ENCODE measurements around the gene CPZ.
"Not testable (repeated sequence)": the region's sequence is repeated elsewhere in the genome, so short reads cannot be mapped to it uniquely, and the experiment has no call there.

The CPZ gene

GRCh38 chr4:8557151-8558076 lies 35.2 kb upstream of the CPZ start:
- DNase-seq (ENCODE audit: low spot score), result no peak

GRCh38 chr4:8558080-8558960 lies 34.2 kb upstream of the CPZ start:
- no peak for DNase-seq (ENCODE audit: low spot score)

- no peak for DNase-seq (ENCODE audit: low spot score)
Observed at GRCh38 chr4:8559011-8559410, 33.6 kb upstream of the CPZ start.

- no peak for DNase-seq (ENCODE audit: low spot score)
Observed at GRCh38 chr4:8559524-8560264, 32.9 kb upstream of the CPZ start.

- DNase-seq (ENCODE audit: low spot score), result no peak
Observed at GRCh38 chr4:8560265-8561047, 32.1 kb upstream of the CPZ start.

GRCh38 chr4:8564595-8564994 lies 28.0 kb upstream of the CPZ start:
- no peak for DNase-seq (ENCODE audit: low spot score)

GRCh38 chr4:8568068-8568668 lies 24.4 kb upstream of the CPZ start:
- no peak for DNase-seq (ENCODE audit: low spot score)

- DNase-seq (ENCODE audit: low spot score), result no peak
Observed at GRCh38 chr4:8570201-8570600, 22.4 kb upstream of the CPZ start.

GRCh38 chr4:8571702-8572685 lies 20.6 kb upstream of the CPZ start:
- DNase-seq (ENCODE audit: low spot score), result no peak

- DNase-seq (ENCODE audit: low spot score), result no peak
Observed at GRCh38 chr4:8573266-8573665, 19.3 kb upstream of the CPZ start.

- DNase-seq (ENCODE audit: low spot score), result no peak
Observed at GRCh38 chr4:8574796-8575370, 17.7 kb upstream of the CPZ start.

GRCh38 chr4:8575457-8575856 lies 17.1 kb upstream of the CPZ start:
- no peak for DNase-seq (ENCODE audit: low spot score)

GRCh38 chr4:8576591-8576990 lies 16.0 kb upstream of the CPZ start:
- DNase-seq (ENCODE audit: low spot score), result not testable (repeated sequence)

- DNase-seq (ENCODE audit: low spot score), result no peak
Observed at GRCh38 chr4:8577046-8577445, 15.5 kb upstream of the CPZ start.

GRCh38 chr4:8577972-8578371 lies 14.6 kb upstream of the CPZ start:
- no peak for DNase-seq (ENCODE audit: low spot score)

- DNase-seq (ENCODE audit: low spot score), result no peak
Observed at GRCh38 chr4:8578717-8579116, 13.8 kb upstream of the CPZ start.

GRCh38 chr4:8579526-8580320 lies 12.8 kb upstream of the CPZ start:
- no peak for DNase-seq (ENCODE audit: low spot score)

GRCh38 chr4:8580321-8581093 lies 12.1 kb upstream of the CPZ start, which contains the start of gene GPR78:
Gene GPR78 (plus strand): TSS chr4:8580392. CDS start chr4:8580983, 591 bp downstream.
- no peak for DNase-seq (ENCODE audit: low spot score)

All from LoVo (cell line).